ENCODE data around the gene SPOCK3.
"Not testable (repeated sequence)": the region's sequence is repeated elsewhere in the genome, so short reads cannot be mapped to it uniquely, and the experiment has no call there.

DNA sequence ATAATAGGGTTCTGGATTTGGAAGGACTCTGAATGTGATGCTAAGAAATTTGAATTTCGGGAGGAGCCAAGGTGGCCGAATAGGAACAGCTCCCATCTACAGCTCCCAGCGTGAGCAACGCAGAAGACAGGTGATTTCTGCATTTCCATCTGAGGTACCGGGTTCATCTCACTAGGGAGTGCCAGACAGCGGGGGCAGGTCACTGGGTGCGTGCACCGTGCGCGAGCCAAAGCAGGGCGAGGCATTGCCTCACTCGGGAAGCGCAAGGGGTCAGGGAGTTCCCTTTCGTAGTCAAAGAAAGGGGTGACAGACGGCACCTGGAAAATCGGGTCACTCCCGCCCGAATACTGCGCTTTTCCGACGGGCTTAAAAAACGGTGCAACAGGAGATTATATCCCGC, 383.9 kb downstream of the SPOCK3 start:
- TF ChIP-seq, protein P1, sequence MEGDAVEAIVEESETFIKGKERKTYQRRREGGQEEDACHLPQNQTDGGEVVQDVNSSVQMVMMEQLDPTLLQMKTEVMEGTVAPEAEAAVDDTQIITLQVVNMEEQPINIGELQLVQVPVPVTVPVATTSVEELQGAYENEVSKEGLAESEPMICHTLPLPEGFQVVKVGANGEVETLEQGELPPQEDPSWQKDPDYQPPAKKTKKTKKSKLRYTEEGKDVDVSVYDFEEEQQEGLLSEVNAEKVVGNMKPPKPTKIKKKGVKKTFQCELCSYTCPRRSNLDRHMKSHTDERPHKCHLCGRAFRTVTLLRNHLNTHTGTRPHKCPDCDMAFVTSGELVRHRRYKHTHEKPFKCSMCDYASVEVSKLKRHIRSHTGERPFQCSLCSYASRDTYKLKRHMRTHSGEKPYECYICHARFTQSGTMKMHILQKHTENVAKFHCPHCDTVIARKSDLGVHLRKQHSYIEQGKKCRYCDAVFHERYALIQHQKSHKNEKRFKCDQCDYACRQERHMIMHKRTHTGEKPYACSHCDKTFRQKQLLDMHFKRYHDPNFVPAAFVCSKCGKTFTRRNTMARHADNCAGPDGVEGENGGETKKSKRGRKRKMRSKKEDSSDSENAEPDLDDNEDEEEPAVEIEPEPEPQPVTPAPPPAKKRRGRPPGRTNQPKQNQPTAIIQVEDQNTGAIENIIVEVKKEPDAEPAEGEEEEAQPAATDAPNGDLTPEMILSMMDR (IDR thresholded peaks at IDR 0.05), result not testable (repeated sequence)
- TF ChIP-seq POLR2A (IDR thresholded peaks at IDR 0.05), result not testable (repeated sequence)
